GM21390 (cell line): ENCODE data around the gene C1QB.
"Not testable (repeated sequence)": the region's sequence is repeated elsewhere in the genome, so short reads cannot be mapped to it uniquely, and the experiment has no call there.

ENCODE experiments used
- ATAC-seq: cut with Tn5 transposase; IDR thresholded peaks from one replicate; pipeline ENCODE4 v1.9.1; 2021; ENCODE audit not compliant: unreplicated experiment

Gene C1QB

DNA sequence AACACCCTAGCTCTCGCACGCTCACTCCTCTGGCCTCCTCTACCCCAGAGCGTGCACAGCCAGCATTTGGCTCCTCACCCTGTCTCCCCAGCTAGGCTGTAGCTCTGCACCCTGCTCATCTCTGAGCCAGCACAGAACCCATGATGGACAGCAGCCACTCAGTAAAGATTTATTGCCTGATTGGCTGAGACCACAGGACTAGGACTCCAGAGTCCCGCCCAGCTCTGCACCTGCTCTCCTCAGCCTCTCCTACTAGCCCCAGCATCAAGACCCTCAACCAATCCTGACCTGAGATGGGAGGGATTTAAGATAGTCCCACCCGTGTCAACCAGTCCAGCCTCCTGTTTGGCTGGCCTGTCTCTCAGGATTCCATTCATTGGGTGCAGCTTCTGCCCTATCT, 9.3 kb downstream of the C1QB start:
- no peak for ATAC-seq

DNA sequence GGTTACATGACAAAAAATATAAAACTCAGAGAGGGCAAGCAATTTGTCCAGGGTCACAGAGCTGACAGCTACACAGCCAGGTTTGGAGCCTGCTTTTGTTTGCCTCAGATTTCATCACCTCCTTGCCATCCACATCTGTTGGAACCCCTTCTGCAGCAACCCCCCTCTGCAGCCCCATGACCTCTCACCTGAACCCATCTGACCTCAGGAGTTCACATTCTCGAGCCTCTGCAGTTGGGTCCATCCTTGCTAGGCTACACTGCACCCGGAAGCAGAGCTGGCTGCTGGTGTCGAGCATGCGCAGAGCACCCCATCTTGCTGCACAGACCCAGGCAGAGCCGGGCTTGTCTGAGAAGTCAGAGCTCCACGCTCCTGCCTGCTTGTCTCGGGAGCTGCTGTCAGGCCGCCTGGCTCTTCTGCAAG, 10.0 kb downstream of the C1QB start:
- no peak for ATAC-seq

- no peak for ATAC-seq
Observed at GRCh38 chr1:22665752-22666151, 12.7 kb downstream of the C1QB start.

- ATAC-seq, result no peak
Observed at GRCh38 chr1:22666412-22666811, 13.4 kb downstream of the C1QB start.

DNA sequence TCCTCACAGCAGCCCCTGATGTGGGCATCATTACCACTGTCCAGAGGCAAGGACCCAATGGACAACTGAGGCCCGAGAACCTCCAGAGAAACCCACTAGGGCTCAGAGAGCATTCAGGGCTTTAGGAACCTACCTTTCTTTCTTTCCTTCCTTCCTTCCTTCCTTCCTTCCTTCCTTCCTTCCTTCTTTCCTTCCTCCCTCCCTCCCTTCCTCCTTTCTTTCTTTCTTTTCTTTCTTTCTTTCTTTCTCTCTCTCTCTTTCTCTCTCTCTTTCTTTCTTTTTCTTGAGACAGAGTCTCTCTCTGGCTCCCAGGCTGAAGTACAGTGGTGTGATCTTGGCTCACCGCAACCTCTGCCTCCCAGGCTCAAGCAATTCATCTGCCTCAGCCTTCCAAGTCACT, 15.8 kb downstream of the C1QB start:
- ATAC-seq, result not testable (repeated sequence)

DNA sequence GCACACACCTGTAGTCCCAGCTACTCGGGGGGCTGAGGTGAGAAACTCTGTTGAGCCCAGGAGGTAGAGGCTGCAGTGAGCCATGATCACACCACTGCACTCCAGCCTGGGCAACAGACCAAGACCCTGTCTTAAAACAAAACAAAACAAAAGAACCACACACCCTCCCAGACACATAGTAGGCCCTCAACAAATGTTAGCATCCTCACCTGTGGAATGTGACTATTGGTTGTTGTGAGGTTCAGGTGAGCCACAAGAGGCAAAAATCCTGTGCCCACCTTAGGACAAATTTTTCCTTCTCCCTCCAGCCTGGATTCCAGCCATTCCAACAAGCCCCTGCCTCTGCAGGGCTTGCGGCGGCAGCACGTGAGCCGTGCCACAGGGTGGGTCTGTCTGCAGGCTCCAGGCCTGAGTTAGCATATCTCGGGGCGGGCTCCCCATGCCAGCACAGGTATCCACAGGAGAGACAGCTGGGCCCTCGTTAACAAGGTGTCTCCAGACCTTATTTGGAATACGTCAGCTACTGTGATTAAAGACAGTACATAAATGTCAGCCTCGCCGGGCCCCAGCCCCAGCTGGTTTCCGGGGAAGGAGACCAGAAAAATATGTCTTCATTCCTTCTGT, 17.4 kb downstream of the C1QB start:
- ATAC-seq, result no peak

- no peak for ATAC-seq
Observed at GRCh38 chr1:22671999-22672398, 19.0 kb downstream of the C1QB start.

GRCh38 chr1:22673486-22674409, 20.7 kb downstream of the C1QB start:
- no peak for ATAC-seq

GRCh38 chr1:22674410-22674749, 21.3 kb downstream of the C1QB start:
- no peak for ATAC-seq

DNA sequence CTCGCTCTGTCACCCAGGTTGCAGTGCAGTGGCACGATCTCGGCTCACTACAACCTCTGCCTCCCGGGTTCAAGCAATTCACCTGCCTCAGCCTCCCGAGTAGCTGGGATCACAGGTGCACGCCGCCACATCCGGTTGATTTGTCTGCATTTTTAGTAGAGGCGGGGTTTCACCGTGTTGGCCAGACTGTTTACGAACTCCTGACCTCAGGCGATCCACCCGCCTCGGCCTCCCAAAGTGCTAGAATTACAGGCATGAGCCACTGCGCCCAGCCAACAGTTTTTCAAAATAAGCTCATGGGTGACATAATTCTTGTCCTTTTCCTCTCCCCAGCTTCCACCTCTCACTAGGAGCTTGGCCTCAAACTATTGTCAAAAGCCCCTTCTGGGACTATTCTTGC, 23.1 kb downstream of the C1QB start:
- ATAC-seq, result not testable (repeated sequence)

- ATAC-seq, result no peak
Observed at GRCh38 chr1:22676916-22677583, 24.0 kb downstream of the C1QB start.

DNA sequence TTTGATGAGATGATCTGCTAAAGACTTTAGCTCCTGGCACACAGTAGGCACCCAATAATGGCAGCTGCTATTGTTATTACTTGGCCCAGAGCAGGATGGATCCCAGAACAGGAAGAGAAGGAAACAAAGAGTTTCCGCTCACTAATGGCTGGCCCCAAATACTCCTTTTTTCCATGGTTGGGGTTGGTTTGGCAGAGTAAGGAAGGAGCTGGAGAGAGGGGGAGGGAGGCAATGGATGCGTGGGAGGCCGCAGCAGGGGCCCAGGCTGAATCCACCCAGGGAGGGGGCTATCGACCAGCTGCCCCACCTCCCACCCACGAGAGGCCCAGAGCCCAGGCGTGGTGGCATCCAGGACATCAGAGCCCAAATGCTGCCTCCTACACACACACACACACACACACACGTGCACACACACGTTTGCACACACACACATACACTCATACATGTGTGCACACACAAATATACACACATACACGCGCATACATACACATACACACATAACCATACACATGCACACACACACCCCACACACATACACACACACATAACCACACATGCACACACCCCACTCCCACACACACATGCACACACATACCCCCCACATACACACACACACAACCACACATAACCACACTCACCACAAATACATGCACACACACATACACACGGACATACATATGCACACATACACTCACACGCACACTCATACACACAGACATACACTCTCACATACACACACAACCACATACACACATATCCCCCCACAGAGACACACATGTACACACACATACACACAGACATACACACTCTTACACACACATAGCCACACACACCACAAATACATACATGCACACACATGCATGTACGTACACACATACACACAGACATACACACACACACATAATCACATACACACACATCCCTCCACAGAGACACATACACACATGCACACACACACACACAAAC, 25.2 kb downstream of the C1QB start:
- no peak for ATAC-seq

DNA sequence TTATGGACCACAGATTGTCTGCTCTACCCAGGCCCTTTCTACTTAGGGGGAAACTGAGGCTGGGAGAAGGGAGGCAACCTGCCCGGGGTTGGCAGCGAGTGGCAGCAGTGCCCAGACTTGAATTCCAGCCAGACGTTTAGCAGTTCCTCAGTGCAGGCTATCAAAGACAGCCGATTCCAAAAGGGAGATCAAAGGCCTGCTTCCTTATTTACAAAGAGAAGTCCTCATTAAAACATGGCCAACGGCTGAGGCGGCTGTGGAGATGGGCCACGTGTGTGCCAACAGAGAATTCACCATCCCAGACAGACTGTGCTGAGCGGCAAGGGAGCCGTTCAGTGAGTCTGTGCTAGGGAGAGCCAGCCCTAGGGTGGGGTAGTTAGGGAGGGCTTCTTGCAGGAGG, 27.7 kb downstream of the C1QB start:
- ATAC-seq, result no peak

- no peak for ATAC-seq
Observed at GRCh38 chr1:22681556-22682276, 28.7 kb downstream of the C1QB start.

DNA sequence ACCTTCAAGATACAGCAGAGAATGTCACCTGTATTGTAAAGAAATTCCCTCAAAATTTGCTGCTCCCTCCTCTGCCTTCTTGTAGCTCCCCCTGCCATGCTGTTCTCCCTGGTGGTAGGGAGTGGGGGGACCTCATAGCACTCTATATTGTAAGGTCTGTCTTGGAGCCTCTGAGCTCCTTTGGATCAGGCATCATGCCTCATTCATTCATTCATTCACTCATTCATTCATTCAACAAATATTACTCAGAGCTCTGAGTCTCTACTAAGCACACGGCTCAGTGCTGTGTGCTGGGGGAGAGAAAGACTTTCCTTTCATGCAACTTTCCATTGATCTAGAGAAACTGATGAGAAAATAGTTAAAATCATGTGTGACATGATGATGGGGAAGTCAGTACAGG, 30.5 kb downstream of the C1QB start:
- ATAC-seq, result no peak

GRCh38 chr1:22685591-22686059, 32.6 kb downstream of the C1QB start:
- no peak for ATAC-seq

DNA sequence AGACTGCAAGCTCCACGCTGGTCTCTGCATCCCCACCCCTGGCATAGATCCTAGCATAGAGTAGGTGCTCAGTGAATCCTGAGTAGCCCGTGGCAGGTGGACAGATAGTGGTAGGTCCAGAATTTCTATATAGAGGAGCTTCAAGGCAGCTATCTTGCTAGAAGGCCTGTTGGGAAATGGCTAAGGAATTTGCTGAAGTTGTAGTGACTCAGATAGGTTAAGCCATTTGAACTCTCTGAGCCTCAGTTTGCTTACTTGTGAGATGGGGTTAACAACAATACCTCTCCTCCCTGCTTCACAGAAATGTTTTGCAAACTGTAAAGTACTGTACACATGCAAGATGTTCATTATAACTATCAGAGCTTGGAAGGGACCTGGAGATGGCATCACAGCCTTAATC, 34.2 kb downstream of the C1QB start:
- no peak for ATAC-seq

GRCh38 chr1:22688466-22688865, 35.4 kb downstream of the C1QB start:
- no peak for ATAC-seq

DNA sequence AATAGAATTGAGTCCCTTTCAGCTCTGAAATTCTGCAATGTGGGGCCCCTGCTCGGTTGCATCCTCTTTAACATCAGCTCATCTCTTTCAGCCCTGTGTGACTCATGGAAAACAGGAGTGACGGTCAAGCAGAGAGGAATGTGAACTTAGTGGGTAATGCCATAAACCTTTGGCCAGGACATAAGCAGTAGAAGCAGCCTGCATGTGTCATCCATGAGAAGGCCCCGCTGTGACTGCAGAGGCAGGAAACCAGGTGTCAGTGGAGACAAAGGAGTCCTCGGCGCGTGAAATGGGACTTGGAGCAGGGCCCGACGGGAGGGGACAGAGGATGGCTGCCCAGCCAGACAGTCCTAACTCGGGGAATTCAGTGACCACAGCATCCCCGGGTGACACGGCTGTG, 36.5 kb downstream of the C1QB start:
- ATAC-seq, result no peak
